T-helper 17 cell (primary cell): ENCODE data around the gene ATP5PO. TPM values are rescaled to one million over a fixed set of nuclear protein-coding genes. Genes with fewer than 3 reads are reported as not detected.
"Not testable (repeated sequence)": the region's sequence is repeated elsewhere in the genome, so short reads cannot be mapped to it uniquely, and the experiment has no call there.

Experiments used
- ATAC-seq: fragments of 150-1000 bp; cut with Tn5 transposase; 2 replicates; pipeline ENCODE4 v1.10.0; 2021; ENCODE audit warnings: mild to moderate bottlenecking, moderate library complexity
- DNase-seq, 3 donors: peaks; one replicate each; pipeline versions ENCODE4 v3.0.0 to v3.0.0-alpha.2; 2020 to 2021
- H3K9me3 ChIP-seq: one replicate; pipeline ENCODE4 v1.7.0; 2013; ENCODE audit warnings: low read length, mild to moderate bottlenecking; ENCODE audit not compliant: control insufficient read depth, poor library complexity, severe bottlenecking
- H3K27ac Mint-ChIP-seq: one replicate; pipeline ENCODE4 v1.8.0; 2022; ENCODE audit warnings: mild to moderate bottlenecking, moderate library complexity, mixed read lengths
- H3K27me3 Mint-ChIP-seq: one replicate; pipeline ENCODE4 v1.8.0; 2022; ENCODE audit warnings: mixed read lengths
- H3K36me3 Mint-ChIP-seq: one replicate; pipeline ENCODE4 v1.8.0; 2022; ENCODE audit warnings: low read depth, mixed read lengths
- H3K4me1 Mint-ChIP-seq: one replicate; pipeline ENCODE4 v1.8.0; 2022; ENCODE audit warnings: mild to moderate bottlenecking, mixed read lengths
- H3K4me3 Mint-ChIP-seq: one replicate; pipeline ENCODE4 v1.8.0; 2022; ENCODE audit warnings: mild to moderate bottlenecking, moderate library complexity, mixed read lengths
- total RNA-seq, 4 donors: library from RNA in 2 of 4; stranded (reverse) in 2 of 4; gene quantifications; one replicate each; pipeline ENCODE4 v1.2.3 and lab custom pipeline; 2022 to 2026

Gene ATP5PO
- total RNA-seq, 2 donors from 2014 or later: 113 to 116 TPM

GRCh38 chr21:33884376-33885171, 31.0 kb downstream of the ATP5PO start:
- peaks cover 17% of the 10 kb centered on the region for H3K27me3 Mint-ChIP-seq
- no peak overlapping the region for H3K27ac Mint-ChIP-seq
- ATAC-seq (no peak), DNase-seq (no peak)
- no peaks in the 10 kb centered on the region for H3K4me1 Mint-ChIP-seq
- peaks cover 2% of the 10 kb centered on the region for H3K36me3 Mint-ChIP-seq
- no peak overlapping the region for H3K4me3 Mint-ChIP-seq
- H3K9me3 ChIP-seq: no peaks in the 10 kb centered on the region

- no peaks in the 10 kb centered on the region for H3K9me3 ChIP-seq
- Mint-ChIP-seq H3K27ac (no peak overlapping the region), H3K36me3 (peaks cover 4% of the 10 kb centered on the region), H3K27me3 (peaks cover 26% of the 10 kb centered on the region), H3K4me3 (no peak overlapping the region), H3K4me1 (no peaks in the 10 kb centered on the region)
- DNase-seq (no peak), ATAC-seq (no peak)
These were observed 32.5 kb downstream of the ATP5PO start for GRCh38 chr21:33883118-33883517.

- ATAC-seq: no peak
- peaks cover 5% of the 10 kb centered on the region for H3K4me1 Mint-ChIP-seq
- peaks cover 5% of the 10 kb centered on the region for H3K36me3 Mint-ChIP-seq
- no peak overlapping the region for H3K27ac Mint-ChIP-seq
- no peaks in the 10 kb centered on the region for H3K9me3 ChIP-seq
- DNase-seq: no peak
- peaks cover 36% of the 10 kb centered on the region for H3K27me3 Mint-ChIP-seq
- no peak overlapping the region for H3K4me3 Mint-ChIP-seq
These were observed 33.7 kb downstream of the ATP5PO start for GRCh38 chr21:33881689-33882440.

GRCh38 chr21:33880626-33881025, 35.0 kb downstream of the ATP5PO start:
- Mint-ChIP-seq H3K36me3 (peaks cover 5% of the 10 kb centered on the region), H3K4me1 (peaks cover 5% of the 10 kb centered on the region), H3K4me3 (no peak overlapping the region), H3K27ac (no peak overlapping the region), H3K27me3 (peaks cover 42% of the 10 kb centered on the region)
- no peaks in the 10 kb centered on the region for H3K9me3 ChIP-seq
- DNase-seq: no peak
- ATAC-seq: no peak

GRCh38 chr21:33878824-33879223, 36.8 kb downstream of the ATP5PO start:
- DNase-seq (no peak), ATAC-seq (no peak)
- no peak overlapping the region for H3K4me3 Mint-ChIP-seq
- no peaks in the 10 kb centered on the region for H3K9me3 ChIP-seq
- H3K27me3 Mint-ChIP-seq: peaks cover 33% of the 10 kb centered on the region
- H3K4me1 Mint-ChIP-seq: peaks cover 5% of the 10 kb centered on the region
- peaks cover 2% of the 10 kb centered on the region for H3K36me3 Mint-ChIP-seq
- H3K27ac Mint-ChIP-seq: no peak overlapping the region

GRCh38 chr21:33875026-33875695, 40.4 kb downstream of the ATP5PO start:
- no peak overlapping the region for H3K27ac Mint-ChIP-seq
- H3K4me1 Mint-ChIP-seq: peaks cover 5% of the 10 kb centered on the region
- no peak overlapping the region for H3K4me3 Mint-ChIP-seq
- peaks cover 34% of the 10 kb centered on the region for H3K27me3 Mint-ChIP-seq
- ATAC-seq (no peak), DNase-seq (no peak)
- peaks cover 2% of the 10 kb centered on the region for H3K36me3 Mint-ChIP-seq
- no peaks in the 10 kb centered on the region for H3K9me3 ChIP-seq

- Mint-ChIP-seq H3K4me3 (no peak overlapping the region), H3K27ac (no peak overlapping the region), H3K4me1 (peaks cover 5% of the 10 kb centered on the region), H3K27me3 (peaks cover 38% of the 10 kb centered on the region), H3K36me3 (peaks cover 2% of the 10 kb centered on the region)
- no peaks in the 10 kb centered on the region for H3K9me3 ChIP-seq
- no peak for ATAC-seq
- DNase-seq: no peak
These were observed 41.4 kb downstream of the ATP5PO start for GRCh38 chr21:33874161-33874560.

- no peak for ATAC-seq
- Mint-ChIP-seq H3K4me3 (no peak overlapping the region), H3K4me1 (peaks cover 5% of the 10 kb centered on the region), H3K27ac (no peak overlapping the region), H3K36me3 (no peaks in the 10 kb centered on the region), H3K27me3 (peaks cover 27% of the 10 kb centered on the region)
- H3K9me3 ChIP-seq: no peaks in the 10 kb centered on the region
- no peak for DNase-seq
These were observed 42.6 kb downstream of the ATP5PO start for GRCh38 chr21:33872881-33873515.

- no peak for ATAC-seq
- Mint-ChIP-seq H3K4me1 (peaks cover 2% of the 10 kb centered on the region), H3K4me3 (no peak overlapping the region), H3K27ac (no peak overlapping the region), H3K36me3 (no peaks in the 10 kb centered on the region), H3K27me3 (peaks cover 19% of the 10 kb centered on the region)
- no peaks in the 10 kb centered on the region for H3K9me3 ChIP-seq
- no peak for DNase-seq
These were observed 44.4 kb downstream of the ATP5PO start for GRCh38 chr21:33871171-33871570.

- no peaks in the 10 kb centered on the region for H3K9me3 ChIP-seq
- ATAC-seq: no peak
- H3K27ac Mint-ChIP-seq: no peak overlapping the region
- H3K27me3 Mint-ChIP-seq: peaks cover 19% of the 10 kb centered on the region
- peaks cover 2% of the 10 kb centered on the region for H3K4me1 Mint-ChIP-seq
- no peak for DNase-seq
- H3K36me3 Mint-ChIP-seq: no peaks in the 10 kb centered on the region
- no peak overlapping the region for H3K4me3 Mint-ChIP-seq
These were observed 44.8 kb downstream of the ATP5PO start for GRCh38 chr21:33870768-33871167.

- H3K36me3 Mint-ChIP-seq: no peaks in the 10 kb centered on the region
- DNase-seq (no peak), ATAC-seq (no peak)
- H3K9me3 ChIP-seq: no peaks in the 10 kb centered on the region
- H3K4me1 Mint-ChIP-seq: peaks cover 2% of the 10 kb centered on the region
- no peak overlapping the region for H3K27ac Mint-ChIP-seq
- peaks cover 21% of the 10 kb centered on the region for H3K27me3 Mint-ChIP-seq
- H3K4me3 Mint-ChIP-seq: no peak overlapping the region
These were observed 45.7 kb downstream of the ATP5PO start for GRCh38 chr21:33869873-33870272.

- not testable (repeated sequence) for ATAC-seq, DNase-seq, H3K27ac Mint-ChIP-seq, H3K4me1 Mint-ChIP-seq, H3K36me3 Mint-ChIP-seq, H3K9me3 ChIP-seq
- peaks cover 37% of the 10 kb centered on the region for H3K27me3 Mint-ChIP-seq
- H3K4me3 Mint-ChIP-seq: peak overlapping the region; percentile 21
These were observed 47.7 kb downstream of the ATP5PO start for GRCh38 chr21:33867868-33868267.

GRCh38 chr21:33866826-33867225, 48.8 kb downstream of the ATP5PO start:
- H3K4me3 Mint-ChIP-seq: no peak overlapping the region
- H3K27me3 Mint-ChIP-seq: peaks cover 37% of the 10 kb centered on the region
- no peak overlapping the region for H3K27ac Mint-ChIP-seq
- DNase-seq: no peak
- peaks cover 2% of the 10 kb centered on the region for H3K4me1 Mint-ChIP-seq
- ATAC-seq: no peak
- peaks cover 2% of the 10 kb centered on the region for H3K36me3 Mint-ChIP-seq
- H3K9me3 ChIP-seq: no peaks in the 10 kb centered on the region
